Fibroblast of upper back skin (primary cell): ENCODE data around the gene RBFOX1.

ENCODE experiments used
- DNase-seq: peaks from one replicate; pipeline ENCODE4 v3.0.0-alpha.2; 2013

RBFOX1 gene

GRCh38 chr16:7545251-7545650, 212.6 kb downstream of the RBFOX1 start:
- DNase-seq, result no peak

GRCh38 chr16:7546948-7547347, 214.3 kb downstream of the RBFOX1 start:
- no peak for DNase-seq

DNA sequence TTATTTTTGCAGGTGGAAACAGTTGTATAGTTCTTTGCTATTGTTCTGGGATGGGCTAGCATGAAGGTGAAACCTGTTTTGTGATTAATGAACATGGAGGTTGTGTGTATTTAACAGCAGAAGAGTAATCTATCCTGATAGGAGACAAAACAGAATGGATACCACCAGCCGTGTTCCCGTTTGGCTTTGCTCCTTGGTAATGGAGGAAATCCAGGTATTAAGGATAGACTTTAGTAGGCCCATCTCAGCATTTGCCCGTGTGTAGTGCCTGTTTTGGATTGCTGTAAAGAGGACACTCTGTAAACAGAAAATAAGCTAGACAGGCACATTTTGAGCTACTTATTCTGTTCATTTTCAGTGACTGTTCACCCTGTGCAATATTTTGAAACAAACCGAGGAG, 215.1 kb downstream of the RBFOX1 start:
- DNase-seq, result no peak

DNA sequence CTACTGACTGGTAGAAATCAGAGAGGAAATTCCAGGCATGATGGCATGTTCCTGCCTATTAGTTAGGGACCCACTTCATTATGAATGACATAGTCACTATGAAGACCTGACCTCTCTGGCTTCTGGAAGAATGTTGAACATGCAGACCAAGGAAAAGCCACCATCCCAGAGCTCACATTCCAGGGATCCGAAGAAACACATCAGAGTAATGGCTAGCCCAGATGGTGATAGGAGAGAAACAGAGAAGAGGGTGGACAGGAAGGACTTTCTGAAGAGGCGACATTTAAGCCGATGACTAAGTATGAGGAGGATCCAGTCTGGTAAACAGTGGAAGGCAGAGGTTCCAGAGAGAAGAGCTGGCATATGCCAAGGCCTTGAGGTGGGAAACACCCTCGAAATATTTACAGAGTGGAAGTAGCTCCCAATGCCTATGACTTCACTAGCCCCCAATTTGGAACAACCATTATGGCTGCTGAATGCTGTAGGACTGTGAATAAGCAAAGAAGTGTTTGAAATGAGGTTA, 216.2 kb downstream of the RBFOX1 start:
- no peak for DNase-seq

- DNase-seq, result no peak
These were observed 217.5 kb downstream of the RBFOX1 start for GRCh38 chr16:7550096-7550495.

DNA sequence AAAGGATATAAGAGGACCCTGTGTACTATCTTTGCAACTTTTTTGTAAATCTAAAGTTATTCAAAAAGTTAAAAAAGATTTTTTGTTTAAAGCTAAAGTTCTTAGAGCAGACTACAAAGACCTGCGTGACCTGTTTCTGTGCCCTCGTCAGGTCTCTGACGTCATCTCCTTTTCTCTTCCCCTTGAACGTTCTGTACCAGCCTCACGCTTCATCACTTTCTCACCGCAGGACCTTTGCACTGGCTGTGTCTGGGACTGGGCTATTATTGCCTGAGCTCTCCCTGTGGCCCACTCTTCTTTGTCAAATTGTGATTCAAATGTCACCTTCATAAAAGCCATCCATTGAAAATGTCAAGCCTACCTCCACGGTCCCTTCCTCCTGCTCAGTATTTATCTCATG, 222.8 kb downstream of the RBFOX1 start:
- no peak for DNase-seq

- DNase-seq, result no peak
These were observed 229.3 kb downstream of the RBFOX1 start for GRCh38 chr16:7561908-7562405.

- DNase-seq, result no peak
These were observed 233.7 kb downstream of the RBFOX1 start for GRCh38 chr16:7566360-7566759.

- no peak for DNase-seq
These were observed 238.7 kb downstream of the RBFOX1 start for GRCh38 chr16:7571366-7571765.

GRCh38 chr16:7577588-7577987, 244.9 kb downstream of the RBFOX1 start:
- no peak for DNase-seq

DNA sequence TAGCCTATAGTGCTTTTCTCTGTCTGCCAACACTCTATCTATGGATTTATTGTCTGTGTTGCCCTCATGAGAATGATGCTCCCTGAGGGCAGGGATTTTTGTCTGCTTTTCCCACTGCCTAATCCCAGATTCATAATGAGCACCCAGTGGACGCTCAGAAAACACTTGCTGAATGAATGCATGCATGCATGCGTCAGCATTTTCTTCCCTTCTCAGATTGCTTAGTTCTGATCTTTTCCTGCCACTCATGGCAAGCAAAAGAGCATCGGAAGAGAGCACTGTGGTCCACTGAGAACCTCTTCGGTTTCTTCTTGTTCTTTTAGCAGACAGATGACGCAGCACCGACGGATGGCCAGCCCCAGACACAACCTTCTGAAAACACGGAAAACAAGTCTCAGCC, 246.8 kb downstream of the RBFOX1 start:
- DNase-seq, result no peak

DNA sequence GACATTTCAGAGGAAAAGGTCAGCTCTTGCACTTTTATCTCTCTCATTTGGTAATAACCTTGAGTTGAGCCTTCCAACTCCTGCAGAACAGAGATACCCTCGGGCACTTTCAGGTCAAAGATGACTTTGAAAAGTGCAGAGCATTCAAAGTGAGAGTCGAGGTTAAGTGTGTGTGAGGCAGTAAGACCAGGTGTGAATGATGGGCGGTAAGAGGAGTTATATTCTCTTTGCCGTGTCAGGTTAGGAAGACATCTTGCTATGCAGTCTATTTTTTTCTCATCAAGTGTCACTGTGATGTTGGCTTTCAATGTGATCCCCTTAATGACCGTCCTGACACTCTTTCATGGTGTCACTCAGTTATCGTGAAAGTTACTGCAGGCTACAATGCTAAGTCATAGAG, 248.5 kb downstream of the RBFOX1 start:
- no peak for DNase-seq

DNA sequence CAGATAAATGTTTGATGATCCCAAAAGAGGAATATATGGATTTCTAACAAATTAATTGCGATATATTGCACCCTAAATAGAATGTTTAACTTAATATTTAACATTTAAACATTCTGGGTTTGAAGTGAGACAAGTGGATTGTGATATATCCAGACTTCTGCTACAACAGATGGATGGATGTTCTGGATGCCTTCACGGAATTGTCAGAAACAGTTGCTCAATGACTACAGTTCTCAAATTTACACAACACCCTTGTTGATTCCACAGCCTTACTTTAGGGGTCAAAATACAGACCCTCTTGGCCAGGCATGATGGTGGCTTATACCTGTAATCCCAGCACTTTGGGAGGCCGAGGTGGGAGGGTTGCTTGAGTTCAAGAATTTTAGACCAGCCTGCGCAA, 250.8 kb downstream of the RBFOX1 start:
- DNase-seq, result no peak

DNA sequence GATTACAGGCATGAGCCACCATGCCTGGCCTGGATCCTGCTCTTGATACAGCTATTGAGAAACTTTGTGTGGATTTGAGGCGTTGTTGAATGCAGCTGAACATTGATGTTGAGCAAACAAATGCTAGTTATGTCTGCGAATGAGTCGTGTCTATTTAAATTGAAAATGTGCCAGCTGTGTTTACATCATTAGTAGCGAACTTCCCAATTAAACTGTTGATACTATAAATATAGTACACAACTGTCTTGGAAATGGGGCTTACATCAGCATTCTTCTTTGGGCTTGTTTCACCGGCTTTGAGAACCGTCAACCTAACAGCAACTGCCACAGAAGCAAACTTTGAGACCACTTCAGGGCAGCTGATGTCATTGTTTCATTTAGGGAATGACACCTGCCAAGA, 251.9 kb downstream of the RBFOX1 start:
- DNase-seq, result no peak

DNA sequence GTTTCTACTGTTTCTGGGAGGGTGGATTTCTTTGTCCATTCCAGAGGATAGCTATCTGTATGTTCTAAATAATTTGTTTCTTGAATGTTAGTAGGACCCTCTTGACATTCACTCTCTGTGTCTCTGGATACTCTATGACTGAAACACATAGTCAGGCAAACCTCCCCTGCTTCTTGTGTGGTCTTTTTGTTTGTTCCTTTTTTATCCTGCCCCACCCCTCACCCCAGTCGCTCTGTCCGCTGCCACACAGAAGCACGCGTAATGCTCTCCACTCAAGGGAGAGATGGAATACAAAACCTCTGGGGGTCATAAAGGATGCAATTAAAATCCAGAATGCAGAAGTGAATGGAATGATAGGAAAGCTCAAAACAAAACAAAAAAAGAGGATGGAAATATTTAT, 253.1 kb downstream of the RBFOX1 start:
- DNase-seq, result no peak

DNA sequence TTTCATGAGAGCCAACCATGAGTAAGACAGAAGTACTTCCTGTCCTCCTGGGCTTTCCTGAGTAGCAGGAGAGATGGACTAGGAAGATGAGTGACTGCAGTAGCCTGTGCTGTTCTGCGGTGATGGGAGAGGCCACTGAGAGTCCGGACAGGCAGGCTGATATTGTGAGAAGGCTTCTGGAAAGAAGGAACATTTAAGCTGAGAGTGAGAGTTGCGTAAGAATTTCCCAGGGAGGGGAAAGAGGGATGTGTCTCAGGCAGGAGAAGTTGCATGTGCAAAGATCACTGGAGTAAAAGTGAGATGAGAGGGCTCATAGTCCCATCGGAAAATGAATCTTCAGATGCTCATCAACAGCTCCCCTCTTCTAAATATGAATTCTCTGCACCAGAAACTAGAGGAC, 258.3 kb downstream of the RBFOX1 start:
- DNase-seq, result no peak

DNA sequence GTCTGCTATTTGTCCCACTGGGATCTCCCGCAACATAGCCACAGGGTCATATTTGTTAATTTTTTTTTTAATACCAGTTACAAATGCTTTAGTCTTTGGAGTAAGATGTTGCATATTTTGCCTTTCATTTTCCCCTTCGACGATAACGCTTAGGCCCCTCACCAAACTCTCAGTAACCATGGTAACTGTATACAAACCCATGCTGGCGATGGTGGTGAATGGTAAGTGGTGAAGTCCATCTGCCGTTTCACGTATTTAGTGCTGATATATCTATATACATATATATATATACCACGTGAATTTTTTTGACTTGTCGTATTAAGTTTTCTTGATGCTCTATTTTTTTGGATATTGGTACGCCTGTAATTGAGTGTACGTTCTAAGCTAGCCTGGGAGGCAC, 263.7 kb downstream of the RBFOX1 start:
- no peak for DNase-seq

GRCh38 chr16:7597677-7598076, 265.0 kb downstream of the RBFOX1 start:
- peak; percentile 58 for DNase-seq

- DNase-seq, result no peak
These were observed 268.5 kb downstream of the RBFOX1 start for GRCh38 chr16:7601100-7601499.

GRCh38 chr16:7602291-7602950, 269.8 kb downstream of the RBFOX1 start:
- no peak for DNase-seq

- no peak for DNase-seq
These were observed 273.2 kb downstream of the RBFOX1 start for GRCh38 chr16:7605812-7606211.

DNA sequence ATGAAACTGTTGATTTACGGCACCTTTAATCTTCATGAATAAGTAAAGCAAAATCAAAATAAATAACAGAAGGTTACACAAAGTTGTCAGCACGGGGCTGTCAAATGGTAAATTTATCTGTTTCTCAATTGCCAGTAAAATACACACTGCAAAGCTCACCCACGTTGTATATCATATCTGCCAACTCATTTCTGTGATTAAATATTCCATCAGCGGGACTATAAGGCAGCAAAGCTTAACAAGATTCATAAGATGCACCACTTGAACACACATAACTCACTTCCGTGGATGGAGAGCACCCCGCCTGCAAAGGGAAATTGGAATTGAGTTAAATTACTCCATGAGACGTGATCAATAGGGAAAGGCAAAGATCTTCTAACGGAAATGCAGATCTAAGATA, 280.0 kb downstream of the RBFOX1 start:
- no peak for DNase-seq

DNA sequence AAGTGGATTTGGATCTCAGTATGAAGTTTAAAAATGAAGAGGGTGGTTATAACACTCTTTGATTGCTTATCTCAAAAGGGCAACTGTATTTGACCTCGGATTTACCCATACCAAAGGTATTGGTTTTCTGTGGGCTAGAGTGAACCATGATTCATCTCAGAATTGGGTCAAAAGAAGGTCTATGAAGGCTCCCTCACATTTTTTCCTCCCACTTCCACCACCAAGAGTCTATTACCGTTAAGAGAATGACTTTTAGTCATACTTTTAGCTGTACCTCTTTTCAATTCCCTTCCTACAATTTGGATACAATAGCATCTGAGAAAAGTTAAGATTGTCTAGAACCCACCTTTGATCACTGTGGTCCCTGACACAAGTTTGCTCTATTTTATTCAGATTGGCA, 280.9 kb downstream of the RBFOX1 start:
- no peak for DNase-seq

DNA sequence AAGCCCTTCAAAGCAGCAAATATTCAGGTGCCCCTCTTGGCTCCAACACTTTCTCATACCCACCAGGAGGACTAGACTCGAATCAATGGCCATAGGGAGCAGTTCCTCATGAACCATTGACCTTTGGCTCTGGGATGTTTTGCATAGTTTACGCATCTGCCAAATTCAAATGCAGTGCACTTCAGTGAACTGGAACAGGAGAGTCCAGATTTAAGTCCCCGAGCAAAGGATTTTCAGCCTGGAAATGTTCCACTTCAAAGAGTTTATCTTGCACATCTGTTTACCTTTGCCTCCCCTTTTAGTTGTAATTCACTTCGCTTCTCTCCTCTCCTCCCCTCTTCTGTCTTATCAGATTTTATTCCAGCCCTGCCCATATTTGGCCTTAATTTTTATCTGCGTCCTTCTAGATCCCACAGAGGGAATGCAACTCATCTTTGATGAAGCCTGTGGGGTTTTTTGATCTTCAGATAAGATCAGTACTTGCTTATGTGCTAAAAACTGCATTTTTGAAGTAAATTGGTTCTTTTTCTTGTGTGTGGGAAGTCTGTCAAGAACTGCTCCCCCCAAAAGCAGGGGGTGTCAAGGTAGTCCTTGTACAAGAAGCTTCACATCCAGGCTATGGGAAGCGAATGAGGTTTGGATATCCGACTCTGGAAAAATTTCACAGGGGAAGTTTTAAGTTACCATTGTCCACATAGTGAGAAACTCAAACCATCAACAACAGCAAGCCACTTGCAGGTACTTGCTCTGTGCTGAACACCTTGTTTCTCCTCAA, 281.6 kb downstream of the RBFOX1 start:
- DNase-seq, result no peak
